Stimulated activated effector memory CD8-positive, alpha-beta T cell treated with anti-CD3 and anti-CD28 coated beads, Interleukin-12 subunit alpha, Interleukin-12 subunit beta, amount 100 ng/mL, for 72 hours (primary cell): Measurements from ENCODE around the gene MIP.
"Not testable (repeated sequence)": the region's sequence is repeated elsewhere in the genome, so short reads cannot be mapped to it uniquely, and the experiment has no call there.

ENCODE experiments used
- ATAC-seq: fragments of 150-1000 bp; cut with Tn5 transposase; 2 replicates; pipeline ENCODE4 v1.10.0; 2021
- DNase-seq, 2 donors: peaks; one replicate each; pipeline ENCODE4 v3.0.0; 2021 to 2022; ENCODE audit warnings: low spot score in 2 of 2
- H3K27ac Mint-ChIP-seq: one replicate; pipeline ENCODE4 v1.8.0; 2022; ENCODE audit warnings: mild to moderate bottlenecking, mixed read lengths
- H3K36me3 Mint-ChIP-seq: one replicate; pipeline ENCODE4 v1.8.0; 2022; ENCODE audit warnings: mild to moderate bottlenecking, mixed read lengths
- H3K4me1 Mint-ChIP-seq: one replicate; pipeline ENCODE4 v1.8.0; 2022; ENCODE audit warnings: mixed read lengths
- H3K4me3 Mint-ChIP-seq: one replicate; pipeline ENCODE4 v1.8.0; 2022; ENCODE audit warnings: mild to moderate bottlenecking, mixed read lengths
- H3K9me3 Mint-ChIP-seq: one replicate; pipeline ENCODE4 v1.8.0; 2022; ENCODE audit warnings: mixed read lengths

Gene MIP

DNA sequence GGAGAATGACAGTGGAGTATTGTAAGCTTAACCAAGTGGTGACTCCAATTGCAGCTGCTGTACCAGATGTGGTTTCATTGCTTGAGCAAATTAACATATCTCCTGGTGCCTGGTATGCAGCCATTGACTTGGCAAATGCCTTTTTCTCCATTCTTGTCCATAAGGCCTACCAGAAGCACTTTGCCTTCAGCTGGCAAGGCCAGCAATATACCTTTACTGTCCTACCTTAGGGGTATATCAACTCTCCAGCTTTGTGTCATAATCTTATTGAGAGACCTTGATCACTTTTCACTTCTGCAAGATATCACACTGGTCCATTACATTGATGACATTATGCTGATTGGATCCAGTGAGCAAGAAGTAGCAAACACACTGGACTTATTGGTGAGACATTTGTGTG lies 52.8 kb downstream of the MIP start:
- H3K9me3 Mint-ChIP-seq, H3K27ac Mint-ChIP-seq, H3K4me1 Mint-ChIP-seq, ATAC-seq, H3K4me3 Mint-ChIP-seq, H3K36me3 Mint-ChIP-seq, DNase-seq: not testable (repeated sequence)

- not testable (repeated sequence) for ATAC-seq, H3K4me3 Mint-ChIP-seq, H3K4me1 Mint-ChIP-seq, H3K36me3 Mint-ChIP-seq, H3K9me3 Mint-ChIP-seq, H3K27ac Mint-ChIP-seq, DNase-seq
Observed at GRCh38 chr12:56401125-56401524, 53.3 kb downstream of the MIP start.
